DMS53 treated with DMSO at 0.1 percent for 48 hours (cell line): ENCODE measurements around the gene ADD1.

Source experiments
- DNase-seq: peaks from one replicate; lab custom pipeline; 2025; ENCODE audit not compliant: unreplicated experiment; lab: John Stamatoyannopoulos, UW

Gene ADD1

GRCh38 chr4:2961811-2962441 is 118.3 kb downstream of the ADD1 start:
- peak; percentile 59 for DNase-seq

DNA sequence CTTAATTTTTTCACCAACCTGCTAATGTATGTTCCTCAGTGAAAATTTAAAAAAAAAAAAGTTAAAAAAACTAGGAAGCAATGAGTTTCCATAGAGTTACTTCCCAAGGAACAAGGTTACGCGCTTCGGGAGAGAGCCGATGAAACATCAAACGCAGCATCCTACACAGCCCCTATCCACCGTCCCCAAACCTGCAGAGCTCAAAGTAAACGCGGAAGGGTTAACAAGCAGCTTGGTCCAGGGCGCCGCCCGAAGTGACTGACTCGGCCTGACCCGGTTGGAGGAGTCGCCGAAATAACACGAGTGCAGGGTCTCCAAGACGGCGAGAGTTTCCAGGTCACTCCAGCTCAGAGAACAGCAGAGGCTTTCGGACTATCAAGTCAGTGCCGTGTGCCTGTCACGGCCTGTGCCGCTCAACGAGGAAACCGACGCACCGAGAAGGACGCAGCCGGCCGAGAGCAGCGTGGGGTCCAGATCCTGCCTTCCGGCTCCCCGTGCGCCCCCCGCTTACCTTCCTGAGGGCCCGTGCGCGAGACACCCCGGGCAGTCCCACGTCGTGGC is 119.0 kb downstream of the ADD1 start:
- peak; percentile 61 for DNase-seq

DNA sequence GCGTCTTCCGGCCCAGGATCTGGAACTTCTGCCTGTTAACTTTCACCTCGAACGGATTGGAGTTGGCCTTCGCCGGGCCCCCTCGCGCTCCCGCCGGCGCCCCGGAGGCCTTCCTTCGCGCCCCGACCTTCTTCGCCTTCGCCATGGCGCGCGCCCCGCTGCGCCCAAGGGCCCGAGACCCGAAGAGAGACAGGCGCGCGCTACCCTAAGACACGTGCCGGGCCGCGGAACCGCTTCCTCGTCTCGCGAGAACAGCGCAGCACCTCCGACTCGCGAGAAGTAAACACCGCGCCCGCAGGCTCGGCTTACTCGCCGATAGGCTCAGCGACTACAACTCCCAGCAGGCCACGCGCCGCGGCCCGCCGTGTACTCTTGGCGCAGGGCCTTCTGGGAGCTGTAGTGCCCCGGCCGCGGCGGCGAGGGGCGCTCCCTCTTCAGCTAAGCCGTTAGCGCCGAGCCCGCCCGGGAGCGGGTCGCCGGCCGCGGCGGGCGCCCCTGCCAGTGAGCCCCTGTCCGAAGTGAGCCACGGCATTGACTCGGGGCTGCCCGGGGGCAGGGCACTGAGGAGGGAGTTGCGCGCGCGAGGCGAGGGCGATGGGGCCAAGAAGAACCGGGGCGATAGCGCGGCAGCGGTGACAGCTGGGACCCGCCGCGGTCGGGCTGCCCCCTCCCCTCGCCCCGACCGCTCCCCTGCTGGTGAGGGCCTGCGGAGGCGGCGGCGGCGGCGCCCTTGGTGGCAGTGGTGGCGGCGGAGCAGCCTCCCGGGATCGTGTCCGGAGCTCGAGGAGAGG is 119.7 kb downstream of the ADD1 start, which contains the start of the genes GRK4 and NOP14:
Gene GRK4, plus strand, starts transcription at position 397 of the 791 bp plus-strand sequence. CDS start 500 bp downstream, outside the sequence.
Gene NOP14, minus strand, starts transcription at position 232 of the 791 bp plus-strand sequence. Its CDS starts 87 bp downstream, at position 145.
- peak; percentile 99 for DNase-seq

- DNase-seq: peak; percentile 72
These were observed 120.4 kb downstream of the ADD1 start for GRCh38 chr4:2963966-2964471.

- DNase-seq: no peak
These were observed 121.1 kb downstream of the ADD1 start for GRCh38 chr4:2964706-2965258.

GRCh38 chr4:2965262-2965661 is 121.6 kb downstream of the ADD1 start:
- no peak for DNase-seq

- no peak for DNase-seq
These were observed 124.7 kb downstream of the ADD1 start for GRCh38 chr4:2968381-2968780.

DNA sequence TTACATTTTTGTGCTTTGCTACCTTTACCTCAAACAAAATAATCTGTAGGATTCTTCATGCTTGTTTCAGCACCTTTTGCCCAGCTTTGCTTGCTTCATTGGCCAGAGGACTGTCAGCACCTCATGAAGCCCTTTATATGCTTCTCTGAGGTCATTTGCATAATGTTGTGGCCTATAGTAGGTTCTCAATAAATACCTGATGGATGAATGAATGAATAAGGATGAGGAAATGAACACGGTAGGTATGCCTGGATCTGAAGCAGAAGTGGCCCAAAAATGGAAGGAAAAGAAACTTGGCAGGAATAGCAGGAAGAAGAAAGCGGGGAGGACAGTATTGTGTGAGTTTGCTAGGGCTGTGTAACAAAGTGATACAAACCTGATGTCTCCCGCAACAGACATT is 127.6 kb downstream of the ADD1 start:
- no peak for DNase-seq

DNA sequence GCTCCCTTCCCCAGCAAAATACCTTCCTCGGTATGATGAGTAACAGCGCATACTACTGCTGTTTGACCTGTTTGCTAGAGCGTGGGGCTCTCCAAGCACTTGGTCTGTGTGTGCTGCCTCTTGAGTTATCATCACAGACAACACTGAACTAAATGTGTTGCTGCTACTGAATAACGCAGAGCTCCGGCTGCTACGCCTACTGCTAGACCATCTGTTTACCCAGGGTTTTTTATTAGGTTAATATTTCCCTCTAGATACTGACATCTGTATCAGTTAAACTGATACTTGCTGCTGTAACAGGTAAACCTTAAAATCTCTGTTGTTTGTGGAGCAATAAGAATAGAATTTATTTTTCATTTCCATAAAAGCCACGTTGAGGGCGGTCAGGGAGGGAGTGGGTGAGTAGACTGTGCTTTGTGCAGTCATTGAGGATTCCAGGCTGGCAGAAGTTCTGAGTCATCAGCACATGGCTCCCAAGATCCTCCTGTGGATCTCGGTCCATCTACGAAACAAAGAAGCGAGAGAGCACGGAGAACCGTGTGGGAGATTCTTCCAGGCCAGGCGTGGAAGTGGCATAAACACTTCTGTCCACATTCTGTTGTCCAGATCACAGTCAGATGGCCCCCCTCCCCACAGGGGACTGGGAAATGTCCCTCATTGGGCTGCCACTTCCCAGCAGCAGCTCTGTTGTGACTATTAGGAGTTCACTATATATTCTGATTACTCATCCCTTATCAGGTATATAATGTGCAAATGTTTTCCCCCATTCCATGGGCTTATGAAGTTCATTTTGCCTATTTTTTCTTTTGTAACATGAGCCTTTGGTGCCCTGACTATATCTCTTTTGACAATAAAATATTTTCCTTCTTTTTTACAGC is 133.8 kb downstream of the ADD1 start:
- DNase-seq: peak; percentile 95
